Testis (tissue), 2 donors: ENCODE results near the gene PTPRD.

Experiments used
- CTCF ChIP-seq, 3 experiments: fragments of 450-650 bp in 2 of 3; fragments of 200-600 bp in 1 of 3; sonication (generic) in 1 of 3; IDR thresholded peaks; one replicate each; pipeline ENCODE4 v1.5.1; 2016 to 2019; ENCODE audit warnings: antibody characterized with exemption in 3 of 3, mild to moderate bottlenecking in 2 of 3, moderate library complexity in 1 of 3
- POLR2A ChIP-seq: fragments of 450-650 bp; IDR thresholded peaks from one replicate; pipeline ENCODE4 v1.6.1; 2017; ENCODE audit warnings: antibody characterized with exemption, mild to moderate bottlenecking, moderate library complexity

- no peak for TF ChIP-seq CTCF (IDR thresholded peaks at IDR 0.05)
- TF ChIP-seq POLR2A = no peak
Measured at GRCh38 chr9:9997585-9997984, 615.2 kb downstream of the PTPRD start.
